Skin epidermis (tissue), 12 donors: Measurements from ENCODE around the gene LGALS3.
A peak's percentile ranks its signal among the peaks of the same experiment; 100 is the strongest.

Experiments used
- H3K27ac ChIP-seq, 21 experiments: fragments of 200-600 bp; sonication (generic) in 11 of 21; one replicate each; pipeline ENCODE4 v1.5.0; 2020; ENCODE audit warnings: mild to moderate bottlenecking in 3 of 21, inconsistent platforms in 2 of 21, moderate library complexity in 2 of 21
- H3K4me3 ChIP-seq, 7 experiments: fragments of 200-600 bp; sonication (generic) in 2 of 7; one replicate each; pipeline ENCODE4 v1.5.0; 2020; ENCODE audit warnings: inconsistent platforms in 2 of 7, mild to moderate bottlenecking in 2 of 7, moderate library complexity in 1 of 7

LGALS3 gene

DNA sequence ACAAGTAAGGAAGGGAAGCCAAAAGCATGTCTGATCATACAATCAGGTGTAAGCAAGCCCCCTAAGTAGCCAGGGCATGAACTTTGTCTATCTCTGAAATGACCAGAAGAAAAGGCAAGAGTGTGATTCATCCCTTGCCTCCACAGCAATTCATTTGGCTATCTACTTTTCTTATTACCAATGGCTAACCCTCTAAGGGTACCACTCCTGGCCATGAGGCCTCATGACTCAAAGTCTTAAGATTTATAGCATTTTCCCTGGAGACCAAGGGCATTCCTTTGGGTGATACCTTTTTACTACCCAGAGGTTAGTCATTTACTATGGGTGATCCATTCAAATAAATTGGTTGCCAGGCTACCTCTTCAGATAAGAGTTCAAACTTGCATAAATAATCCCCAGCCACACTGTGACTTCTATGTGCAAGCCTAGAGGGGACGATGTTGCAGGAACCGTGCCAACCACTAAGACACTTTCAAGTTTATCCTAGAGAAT is 1.5 kb upstream of the LGALS3 start:
- H3K4me3 ChIP-seq = no peak overlapping the region

DNA sequence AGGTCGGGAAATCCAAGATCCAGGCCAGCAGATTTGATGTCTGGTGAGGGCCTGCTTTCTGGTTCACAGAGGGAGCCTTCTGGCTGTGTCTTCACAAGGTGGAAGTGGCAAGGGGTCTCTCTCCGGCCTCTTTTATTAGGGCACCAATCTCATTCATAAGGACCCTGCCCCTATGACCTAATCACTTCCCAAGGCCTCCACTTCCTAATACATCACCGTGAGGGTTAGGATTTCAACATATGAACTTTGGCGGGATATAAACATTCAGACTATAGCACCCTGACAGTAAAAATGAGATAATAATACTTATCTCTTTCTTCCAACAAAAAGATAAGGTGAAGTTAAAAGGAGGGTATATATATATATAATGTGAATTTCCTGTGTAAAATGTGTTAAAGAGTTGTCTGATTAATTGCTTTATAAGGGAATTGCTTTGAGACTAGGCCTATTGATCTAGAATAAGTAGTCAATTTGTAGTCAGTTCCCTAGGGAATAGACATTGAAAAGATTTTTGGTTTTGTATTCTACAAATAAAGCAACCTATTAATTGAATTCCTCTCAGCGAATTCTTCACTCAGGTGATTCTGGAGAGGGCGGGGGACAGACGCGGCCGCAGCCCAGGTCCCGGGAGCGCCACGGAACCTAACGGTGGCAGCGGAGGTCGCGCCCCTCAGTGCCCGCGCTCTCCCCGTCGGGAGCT is 516 bp upstream of the LGALS3 start:
- peak overlapping the region; percentile 43 to 87 (median 83) for H3K4me3 ChIP-seq
- H3K27ac ChIP-seq = peak overlapping the region; percentile 78 to 100 (median 97)

More for the DNA sequence above, 1.5 kb upstream of the LGALS3 start:
- H3K27ac ChIP-seq = peak overlapping the region in 8 of 21 experiments; percentile 2 to 100 (median 46)

DNA sequence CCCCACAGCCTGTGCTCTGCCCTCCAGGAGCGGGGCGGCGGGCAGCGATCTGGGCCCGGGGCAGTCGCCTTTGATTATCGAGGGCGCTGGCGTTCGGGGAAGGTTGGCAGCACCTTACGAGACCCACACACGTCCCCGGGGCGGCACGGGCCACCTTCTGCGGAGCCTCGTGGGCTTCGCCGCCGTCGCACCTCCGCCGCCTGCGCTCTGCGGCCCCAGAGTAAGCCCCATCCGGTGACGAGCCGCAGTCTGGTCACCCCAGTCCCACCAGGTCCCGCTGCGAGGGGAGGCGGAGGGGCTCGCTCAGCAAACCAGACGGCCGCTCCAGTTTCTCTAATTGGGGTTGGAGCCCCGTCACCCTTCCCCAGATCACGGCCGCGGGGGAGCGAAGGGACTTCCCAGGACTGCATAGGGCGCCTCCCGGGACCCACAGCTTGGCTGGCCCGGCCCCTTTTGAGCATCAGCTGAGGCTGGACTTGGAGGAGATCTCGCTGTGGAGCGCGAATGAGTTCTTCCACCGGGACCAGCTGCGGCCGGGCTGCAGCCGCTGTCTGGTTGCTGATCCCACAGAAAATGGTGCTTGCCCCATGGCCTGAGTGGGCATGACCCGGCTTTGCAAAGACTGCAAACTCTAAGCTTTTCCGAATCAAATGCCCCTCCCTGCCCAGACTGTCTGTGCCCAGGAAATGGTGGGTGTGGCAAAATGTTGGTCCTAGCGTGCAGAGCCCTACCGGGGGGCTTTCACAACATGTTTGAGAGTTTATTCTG is 560 bp downstream of the LGALS3 start:
- H3K4me3 ChIP-seq = peak overlapping the region; percentile 43 to 87 (median 83)

DNA sequence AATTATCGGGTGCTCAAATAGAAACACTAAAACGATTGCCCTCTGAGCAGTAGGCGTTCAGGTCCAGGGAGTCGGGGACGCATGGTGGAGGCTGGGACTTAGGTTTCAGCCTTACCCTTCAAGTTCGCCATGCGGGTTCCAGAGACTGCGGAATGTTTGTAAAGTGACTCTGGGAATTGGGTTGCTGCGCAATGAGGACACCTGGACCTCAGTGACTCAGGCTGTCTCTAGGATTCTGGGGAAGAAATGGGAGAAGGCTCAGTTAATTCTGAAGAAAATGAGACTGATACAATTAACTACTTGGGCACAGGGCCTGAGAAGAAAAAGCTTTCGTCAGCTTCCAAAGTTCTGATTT is 1.1 kb downstream of the LGALS3 start:
- Histone ChIP-seq H3K27ac (peak overlapping the region in 20 of 21 experiments; percentile 78 to 100 (median 97)), H3K4me3 (peak overlapping the region; percentile 43 to 87 (median 83))

More for the DNA sequence above, 560 bp downstream of the LGALS3 start:
- H3K27ac ChIP-seq = peak overlapping the region; percentile 78 to 100 (median 97)

DNA sequence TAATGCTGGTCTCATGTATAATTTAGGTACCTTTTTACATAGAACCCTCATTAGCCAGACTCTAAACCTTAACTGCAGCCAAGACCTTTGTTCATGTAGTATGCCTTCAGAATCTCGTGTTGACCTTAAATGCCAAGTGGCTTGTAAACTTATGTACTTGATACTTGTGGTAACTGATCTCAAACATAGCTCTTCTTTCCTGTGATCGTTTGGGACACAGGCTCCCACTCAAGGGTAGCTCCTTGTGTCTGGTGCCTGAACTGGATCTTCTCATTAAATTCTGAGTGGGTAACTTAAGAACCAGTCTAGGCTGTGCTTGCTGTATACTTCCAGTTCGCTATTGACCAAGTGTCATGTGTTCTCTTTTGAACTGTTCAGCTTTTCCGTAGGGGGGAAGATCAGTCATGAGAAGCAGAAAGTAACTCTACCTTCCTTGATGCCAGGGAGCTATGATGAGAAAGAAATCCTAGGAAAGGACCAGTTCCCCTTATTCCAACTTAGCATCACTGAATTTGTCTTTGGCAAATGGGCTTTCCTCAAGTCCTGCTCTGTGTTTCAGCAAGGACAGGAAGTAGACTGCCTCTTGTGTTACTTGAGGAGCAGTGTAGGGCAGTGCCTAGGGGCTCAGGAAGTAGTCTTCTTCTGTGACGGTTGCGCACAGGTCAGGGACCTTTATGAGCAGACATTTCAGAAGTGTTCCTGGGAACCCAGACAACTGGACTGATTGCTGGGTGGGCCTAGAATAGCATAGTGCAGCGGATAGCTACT is 2.5 kb downstream of the LGALS3 start:
- H3K27ac ChIP-seq = peak overlapping the region in 12 of 21 experiments; percentile 1 to 100 (median 97)
- peak overlapping the region in 5 of 7 experiments; percentile 8 to 87 (median 85) for H3K4me3 ChIP-seq

DNA sequence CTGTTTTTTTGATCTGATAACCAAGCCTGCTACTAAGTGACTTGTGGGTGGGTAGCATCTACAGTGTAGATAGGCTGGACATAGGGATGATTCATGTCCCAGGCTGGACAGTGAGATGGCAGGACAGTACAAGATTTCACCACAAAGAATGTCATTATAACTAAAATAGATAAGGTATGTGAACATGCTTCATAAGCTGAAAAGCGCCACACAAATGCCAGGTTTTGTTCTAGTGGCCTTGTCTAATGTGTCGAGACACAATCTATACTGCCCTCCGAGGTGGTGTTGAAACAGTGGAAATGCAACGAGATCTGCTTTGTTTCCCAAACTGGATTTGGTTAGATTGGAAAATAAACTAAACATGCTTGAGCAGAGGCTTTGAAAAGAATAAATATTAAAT is 4.4 kb downstream of the LGALS3 start:
- H3K27ac ChIP-seq = peak overlapping the region in 6 of 21 experiments; percentile 15 to 100 (median 27)

DNA sequence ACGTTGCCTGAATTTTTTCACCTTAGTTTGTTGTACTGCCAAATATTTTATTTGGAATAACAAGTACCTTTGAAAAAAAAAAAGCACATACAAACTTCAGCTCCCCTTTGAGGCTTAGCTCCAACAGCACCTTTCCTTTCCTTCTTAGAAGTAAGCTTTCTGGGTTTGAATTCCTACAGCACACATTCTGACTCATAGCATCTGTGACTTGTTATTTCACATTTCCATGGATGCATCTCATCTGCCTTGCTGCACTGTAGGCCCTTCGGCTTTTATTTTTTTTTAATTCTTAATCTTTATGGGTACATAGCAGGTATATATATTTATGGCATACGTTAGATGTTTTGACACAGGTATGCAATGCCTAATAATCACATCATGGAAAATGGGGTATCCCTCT is 7.2 kb downstream of the LGALS3 start:
- Histone ChIP-seq H3K4me3 (no peak overlapping the region), H3K27ac (peak overlapping the region in 9 of 21 experiments; percentile 37 to 82 (median 68))

More for the DNA sequence above, 4.4 kb downstream of the LGALS3 start:
- H3K4me3 ChIP-seq = no peak overlapping the region

DNA sequence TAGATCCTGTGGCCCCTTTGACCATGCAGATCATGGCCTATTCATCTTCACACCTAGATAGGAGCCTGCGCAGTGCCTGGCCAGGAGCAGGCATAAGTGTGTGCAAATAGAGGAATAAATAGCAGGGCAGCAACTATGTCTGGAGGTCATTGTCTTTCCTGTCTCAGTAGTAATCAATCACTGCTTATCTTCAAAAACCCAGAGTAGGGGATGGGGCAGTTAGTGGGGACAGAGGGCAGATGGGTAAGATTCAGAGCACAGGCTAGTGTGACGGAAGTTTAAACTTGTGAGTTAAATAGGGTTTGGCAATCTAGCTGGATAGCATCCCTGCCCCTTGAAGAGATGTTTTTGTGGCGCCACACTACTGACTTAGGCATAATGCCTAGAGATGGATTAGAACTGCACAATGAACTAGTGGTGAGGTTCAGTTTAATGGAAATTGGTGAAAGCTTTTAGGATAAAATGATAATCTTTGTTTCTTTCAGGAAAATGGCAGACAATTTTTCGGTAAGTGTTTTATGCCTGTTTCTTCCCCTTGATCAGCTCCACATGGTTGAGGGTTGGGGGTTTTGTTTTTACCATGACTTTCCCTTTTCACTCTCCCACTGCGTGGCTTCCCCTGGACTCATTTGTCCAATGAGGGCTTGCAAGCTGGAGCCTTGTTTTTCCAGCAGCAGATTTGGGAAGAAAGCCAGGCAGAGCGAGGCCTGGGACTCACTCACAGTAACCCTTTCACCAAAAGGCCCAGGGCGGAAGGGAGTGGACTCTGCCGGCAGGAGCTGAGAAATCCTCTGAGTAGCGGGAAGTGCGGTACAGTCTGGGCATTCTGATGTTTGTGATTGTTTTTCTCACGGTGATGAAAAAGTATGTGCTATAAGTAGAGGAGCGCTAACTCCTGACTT is 8.1 kb downstream of the LGALS3 start:
- Histone ChIP-seq H3K4me3 (no peak overlapping the region), H3K27ac (peak overlapping the region in 17 of 21 experiments; percentile 4 to 82 (median 55))

DNA sequence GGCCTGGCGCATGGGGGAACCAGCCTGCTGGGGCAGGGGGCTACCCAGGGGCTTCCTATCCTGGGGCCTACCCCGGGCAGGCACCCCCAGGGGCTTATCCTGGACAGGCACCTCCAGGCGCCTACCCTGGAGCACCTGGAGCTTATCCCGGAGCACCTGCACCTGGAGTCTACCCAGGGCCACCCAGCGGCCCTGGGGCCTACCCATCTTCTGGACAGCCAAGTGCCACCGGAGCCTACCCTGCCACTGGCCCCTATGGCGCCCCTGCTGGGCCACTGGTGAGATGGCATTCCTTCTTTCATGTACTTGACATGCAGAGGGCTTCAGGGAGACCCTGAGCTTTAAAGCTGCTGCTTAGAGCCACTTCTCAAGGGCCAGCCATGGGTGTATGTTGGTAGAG is 9.0 kb downstream of the LGALS3 start:
- H3K4me3 ChIP-seq = no peak overlapping the region
- peak overlapping the region in 14 of 21 experiments; percentile 9 to 82 (median 57) for H3K27ac ChIP-seq

DNA sequence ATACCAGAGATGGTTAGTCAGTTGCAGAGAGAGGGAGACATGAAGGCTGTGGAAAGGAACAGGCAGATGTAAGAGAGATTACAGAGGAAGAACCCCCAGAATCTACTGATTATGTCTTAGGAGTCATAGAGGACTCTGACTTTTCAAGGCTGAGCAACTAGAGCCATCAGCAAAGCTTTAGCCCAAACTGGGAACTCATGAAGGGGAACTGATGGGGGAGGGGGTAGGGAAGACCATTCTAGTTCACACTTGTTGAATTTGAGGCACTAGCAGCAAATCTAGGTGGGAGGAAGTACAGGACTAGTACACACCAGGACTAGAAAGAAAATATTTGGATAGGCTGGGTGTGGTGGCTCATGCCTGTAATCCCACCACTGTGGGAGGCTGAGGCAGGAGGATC is 10.1 kb downstream of the LGALS3 start:
- peak overlapping the region in 4 of 21 experiments; percentile 30 to 82 (median 33) for H3K27ac ChIP-seq

DNA sequence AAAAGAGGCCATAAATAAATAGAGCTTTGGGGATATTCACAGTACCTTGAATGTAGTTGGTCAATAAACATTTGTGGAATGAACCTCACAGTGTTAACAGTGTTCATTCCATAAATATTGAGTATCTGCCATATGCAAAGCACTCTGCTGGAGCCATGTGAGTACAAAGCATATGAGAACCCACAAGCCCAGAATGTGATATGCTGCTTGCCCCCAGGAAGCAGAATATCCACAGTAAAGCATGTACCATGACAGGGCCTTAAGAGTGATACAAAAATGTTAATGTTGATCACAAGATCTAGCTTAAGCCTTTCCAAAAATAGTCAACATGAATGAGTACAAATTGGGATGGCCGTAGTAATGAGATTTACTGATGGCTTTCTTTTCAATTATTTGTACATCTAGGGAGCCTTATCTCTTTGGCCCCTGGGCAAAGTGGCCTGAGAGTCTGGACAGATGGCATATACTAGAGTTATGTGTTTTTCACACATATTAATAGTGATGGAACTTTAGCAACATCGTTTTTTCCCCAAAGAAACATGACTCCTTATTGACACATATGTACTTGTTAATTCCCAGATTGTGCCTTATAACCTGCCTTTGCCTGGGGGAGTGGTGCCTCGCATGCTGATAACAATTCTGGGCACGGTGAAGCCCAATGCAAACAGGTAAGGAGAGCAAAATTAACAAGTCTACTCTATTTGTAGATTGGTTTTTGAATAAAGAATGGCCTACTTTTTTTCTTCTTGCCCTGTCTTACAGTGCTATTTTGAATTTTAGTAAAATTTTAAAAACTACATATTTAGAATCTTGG is 10.9 kb downstream of the LGALS3 start:
- peak overlapping the region in 2 of 21 experiments; percentile 13 to 28 for H3K27ac ChIP-seq
- H3K4me3 ChIP-seq = no peak overlapping the region

More for the DNA sequence above, 10.1 kb downstream of the LGALS3 start:
- H3K4me3 ChIP-seq = no peak overlapping the region

DNA sequence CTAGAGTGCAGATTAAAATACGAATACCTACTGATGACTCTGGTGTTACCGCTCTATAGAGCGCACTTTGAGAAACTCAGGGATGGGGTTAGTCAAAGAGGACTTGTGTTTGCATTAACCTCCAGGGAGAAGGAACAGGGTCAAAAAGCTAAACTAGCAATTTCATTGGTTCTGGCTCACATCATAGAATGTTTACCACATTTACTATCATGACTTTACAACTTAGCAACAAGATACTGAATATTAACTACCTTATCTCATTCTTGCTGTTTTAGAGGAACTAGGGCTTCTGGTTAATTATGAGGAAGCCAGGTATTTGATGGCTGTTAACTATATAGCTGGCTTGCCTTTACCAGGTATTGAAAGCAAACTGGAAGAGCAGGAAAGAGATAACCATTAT is 12.8 kb downstream of the LGALS3 start:
- H3K27ac ChIP-seq = no peak overlapping the region
- H3K4me3 ChIP-seq = no peak overlapping the region

DNA sequence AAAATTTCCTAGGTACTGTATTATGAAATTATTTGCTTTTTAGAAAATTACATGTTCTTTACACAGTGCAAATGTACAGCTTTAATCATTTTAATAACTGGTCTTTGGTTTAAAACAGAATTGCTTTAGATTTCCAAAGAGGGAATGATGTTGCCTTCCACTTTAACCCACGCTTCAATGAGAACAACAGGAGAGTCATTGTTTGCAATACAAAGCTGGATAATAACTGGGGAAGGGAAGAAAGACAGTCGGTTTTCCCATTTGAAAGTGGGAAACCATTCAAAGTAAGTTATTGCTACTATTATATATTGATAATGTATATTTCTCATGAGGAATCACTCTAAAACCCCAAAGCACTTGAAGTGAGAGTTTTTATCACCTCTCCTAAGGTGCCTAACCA is 13.4 kb downstream of the LGALS3 start:
- Histone ChIP-seq H3K27ac (no peak overlapping the region), H3K4me3 (no peak overlapping the region)

DNA sequence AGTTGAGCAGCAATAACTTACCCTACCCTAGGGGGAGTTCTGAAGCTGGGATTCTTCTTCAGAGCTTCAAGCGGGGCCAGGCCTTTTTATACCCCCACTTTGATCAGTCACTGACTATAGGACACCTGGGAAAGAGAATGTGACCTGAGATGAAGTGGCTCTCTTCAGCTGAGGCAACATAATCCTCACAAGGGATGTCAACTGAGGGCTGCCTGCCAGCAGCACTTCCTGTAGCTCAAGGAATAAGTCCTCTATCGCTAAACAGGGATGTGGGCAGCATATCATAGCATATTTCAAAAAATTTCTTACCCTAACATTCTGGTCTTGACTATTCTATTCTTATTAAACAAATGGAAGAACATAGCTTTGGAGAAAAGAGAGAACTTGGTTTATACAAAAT is 17.4 kb downstream of the LGALS3 start:
- Histone ChIP-seq H3K27ac (no peak overlapping the region), H3K4me3 (no peak overlapping the region)

DNA sequence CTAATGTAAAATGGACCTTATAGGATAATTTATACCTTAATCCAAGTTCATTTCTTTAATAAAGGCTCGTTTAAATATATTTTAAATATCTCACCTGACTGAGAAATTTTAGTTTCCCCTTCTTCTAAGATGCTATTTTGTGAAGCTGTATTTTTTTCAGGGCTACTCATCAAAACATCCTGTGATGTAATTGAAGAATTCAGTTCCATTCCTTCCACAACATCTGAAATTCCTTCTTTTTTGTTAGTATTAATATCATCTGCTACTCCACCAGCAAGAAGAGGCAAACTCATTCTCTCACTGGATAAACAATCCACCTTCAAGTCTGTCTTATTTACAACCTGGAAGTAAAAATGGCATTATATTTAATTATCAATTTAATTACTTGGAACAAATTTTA is 22.5 kb downstream of the LGALS3 start:
- no peak overlapping the region for H3K4me3 ChIP-seq
- H3K27ac ChIP-seq = no peak overlapping the region

DNA sequence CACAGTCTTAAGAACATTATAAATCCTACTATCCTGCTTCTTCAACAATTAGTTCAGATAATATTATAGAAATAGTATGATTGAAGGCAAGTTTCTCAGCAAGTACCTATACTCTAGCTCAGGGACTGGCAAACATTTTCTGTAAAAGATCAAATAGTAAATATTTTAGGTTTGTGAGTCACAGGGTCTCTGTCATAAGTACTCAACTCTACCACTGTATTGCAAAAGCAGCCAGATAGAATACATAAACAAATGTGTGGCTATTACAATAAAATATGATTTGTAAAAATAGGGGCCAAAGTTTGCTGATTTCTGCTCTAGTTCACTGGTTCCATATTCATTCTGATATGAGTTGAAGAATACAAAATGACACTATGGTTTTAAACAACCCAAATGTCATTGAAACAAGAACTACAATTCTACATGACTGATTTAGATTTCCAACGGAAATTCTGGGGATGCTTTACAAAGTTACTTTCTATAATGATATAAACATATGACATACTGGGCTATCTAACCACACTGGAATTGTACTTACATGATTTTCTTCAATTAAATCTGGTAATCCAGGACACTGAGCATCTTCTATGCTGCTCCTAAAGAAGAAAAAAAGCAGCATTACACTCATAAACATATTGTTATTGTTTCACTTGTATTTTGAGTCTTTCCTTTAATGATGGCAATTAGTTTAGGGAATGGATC is 23.2 kb downstream of the LGALS3 start:
- Histone ChIP-seq H3K27ac (no peak overlapping the region), H3K4me3 (no peak overlapping the region)

DNA sequence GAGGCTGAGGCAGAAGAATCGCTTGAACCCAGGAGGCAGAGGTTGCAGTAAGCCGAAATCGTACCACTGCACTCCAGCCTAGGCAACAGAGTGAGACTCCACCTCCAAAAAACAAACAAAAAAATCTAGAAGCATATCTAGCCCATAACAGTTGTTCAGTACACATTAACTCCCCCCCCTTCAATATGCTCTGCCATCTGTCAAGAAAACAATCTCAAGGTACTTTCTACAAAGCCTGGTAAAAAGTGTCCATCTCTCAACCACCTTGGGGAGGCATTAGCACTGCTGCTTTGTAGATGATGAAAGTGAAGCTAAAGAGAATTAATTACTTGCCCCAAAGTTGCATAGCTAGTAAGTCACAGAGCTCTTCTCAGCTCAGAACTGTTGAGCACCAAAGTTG is 24.9 kb downstream of the LGALS3 start:
- H3K4me3 ChIP-seq = no peak overlapping the region
- no peak overlapping the region for H3K27ac ChIP-seq

DNA sequence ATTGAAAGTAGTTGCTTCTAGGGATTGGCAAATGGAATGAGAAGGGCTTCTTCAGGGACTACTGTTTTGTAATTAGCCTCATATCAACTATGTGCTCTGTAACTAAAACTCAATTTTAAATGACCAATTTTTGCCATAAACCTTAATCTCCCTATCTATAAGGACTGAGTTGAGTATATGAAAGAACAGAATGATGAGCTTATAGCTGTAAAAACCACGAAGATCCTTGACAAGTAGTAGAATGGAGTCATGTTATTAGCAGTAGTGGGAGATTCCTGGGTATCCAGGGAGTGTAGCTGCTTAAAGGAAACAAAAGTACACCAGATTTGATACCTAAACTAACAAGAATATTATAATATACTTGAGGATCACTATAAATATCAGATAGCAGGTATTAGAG is 28.0 kb downstream of the LGALS3 start:
- Histone ChIP-seq H3K4me3 (no peak overlapping the region), H3K27ac (no peak overlapping the region)
